HT1080 (cell line): Measurements from ENCODE around the gene XRCC1. TPM values are rescaled to one million over a fixed set of nuclear protein-coding genes. Genes with fewer than 3 reads are reported as not detected.
"Not testable (repeated sequence)": the region's sequence is repeated elsewhere in the genome, so short reads cannot be mapped to it uniquely, and the experiment has no call there.

Experiments used
- DNase-seq: peaks from one replicate; pipeline ENCODE4 v3.0.0-alpha.2; 2015; ENCODE audit warnings: low read depth
- polyA plus RNA-seq, 2 experiments: library from polyadenylated mRNA; depleted of rRNA; stranded (reverse); fragments of >200 nt; gene quantifications; 2 replicates each; pipeline ENCODE4 v1.2.3, GENCODE V29; 2015
- total RNA-seq: library from RNA; depleted of rRNA; stranded (reverse); fragments of >200 nt; shearing (Covaris generic); gene quantifications from 2 replicates; pipeline ENCODE4 v1.2.3, GENCODE V29; 2014; rRNA removed

Gene XRCC1
- total RNA-seq = 24.3 and 32.5 TPM in 2 replicates
- polyA plus RNA-seq (2015; cell fraction: cytosol; rRNA removed) = 23.3 and 24.3 TPM in 2 replicates
- 38.6 and 41.6 TPM in 2 replicates for polyA plus RNA-seq (2015; cell fraction: nucleus; rRNA removed)

GRCh38 chr19:43575156-43575950 lies at the start of gene XRCC1, which contains the start of gene PINLYP:
XRCC1 (minus strand) TSS chr19:43575527; CDS start chr19:43575458, 69 bp downstream.
PINLYP (plus strand) TSS chr19:43575801; CDS start chr19:43577192, 1,391 bp downstream.
- peak; percentile 98 for DNase-seq

- peak; percentile 18 for DNase-seq
These were observed 49.6 kb upstream of the XRCC1 start for GRCh38 chr19:43624933-43625332.

- DNase-seq = no peak
These were observed 48.8 kb upstream of the XRCC1 start for GRCh38 chr19:43623889-43624670.

- no peak for DNase-seq
These were observed 47.6 kb upstream of the XRCC1 start for GRCh38 chr19:43622956-43623355.

- no peak for DNase-seq
These were observed 46.7 kb upstream of the XRCC1 start for GRCh38 chr19:43622070-43622469.

GRCh38 chr19:43620061-43621001 lies 45.0 kb upstream of the XRCC1 start:
- DNase-seq = no peak

- DNase-seq = peak; percentile 65
These were observed 44.1 kb upstream of the XRCC1 start, which contains the start of gene ZNF428 for GRCh38 chr19:43619262-43620060. ZNF428 (minus strand) TSS chr19:43619629; CDS start chr19:43614304, 5,325 bp downstream.

GRCh38 chr19:43618921-43619261 lies 43.6 kb upstream of the XRCC1 start:
- no peak for DNase-seq

GRCh38 chr19:43616954-43617353 lies 41.6 kb upstream of the XRCC1 start:
- no peak for DNase-seq

GRCh38 chr19:43616306-43616705 lies 41.0 kb upstream of the XRCC1 start:
- DNase-seq = no peak

GRCh38 chr19:43612374-43612773 lies 37.0 kb upstream of the XRCC1 start:
- no peak for DNase-seq

- no peak for DNase-seq
These were observed 36.5 kb upstream of the XRCC1 start, which contains the start of gene SRRM5 for GRCh38 chr19:43611788-43612187. SRRM5 (plus strand) TSS chr19:43612088; CDS start chr19:43612122, 34 bp downstream.

GRCh38 chr19:43610493-43610892 lies 35.2 kb upstream of the XRCC1 start:
- DNase-seq = peak; percentile 51

GRCh38 chr19:43609872-43610271 lies 34.5 kb upstream of the XRCC1 start:
- DNase-seq = no peak

GRCh38 chr19:43607238-43608205 lies 32.2 kb upstream of the XRCC1 start:
- DNase-seq = no peak

- DNase-seq = no peak
These were observed 31.4 kb upstream of the XRCC1 start for GRCh38 chr19:43606569-43607229.

GRCh38 chr19:43605875-43606568 lies 30.7 kb upstream of the XRCC1 start:
- no peak for DNase-seq

GRCh38 chr19:43600326-43600725 lies 25.0 kb upstream of the XRCC1 start:
- DNase-seq = not testable (repeated sequence)
